Cardiac fibroblast (primary cell): ENCODE results near the gene EPB41L1.
A peak's percentile ranks its signal among the peaks of the same experiment; 100 is the strongest.

ENCODE experiments used
- DNase-seq, 2 donors: peaks; one replicate each; pipeline versions ENCODE4 v3.0.0 to v3.0.0-alpha.2; 2010; ENCODE audit warnings: low read depth in 2 of 2
- H3K4me3 ChIP-seq, 2 donors: replicated peaks in 1 of 2; 1 replicate in 1 of 2; 2 replicates in 1 of 2; pipeline ENCODE4 v1.5.1; 2011; ENCODE audit warnings: low read depth in 2 of 2, low read length in 2 of 2, mild to moderate bottlenecking in 2 of 2, moderate library complexity in 1 of 2
- CTCF ChIP-seq: IDR thresholded peaks from one replicate; pipeline ENCODE4 v1.5.1; 2011; ENCODE audit warnings: low read depth, mild to moderate bottlenecking, low read length, inconsistent platforms

EPB41L1 gene

GRCh38 chr20:36214684-36215256 is 60.2 kb downstream of the EPB41L1 start:
- TF ChIP-seq CTCF, result peak; percentile 64
- H3K4me3 ChIP-seq, result no peak overlapping the region
- DNase-seq, result peak; percentile 49 to 50

- TF ChIP-seq CTCF, result no peak
- H3K4me3 ChIP-seq, result no peak overlapping the region
These were observed 61.2 kb downstream of the EPB41L1 start for GRCh38 chr20:36215778-36216177.

GRCh38 chr20:36216314-36217025 is 61.9 kb downstream of the EPB41L1 start:
- no peak for DNase-seq
- TF ChIP-seq CTCF, result no peak
- no peak overlapping the region for H3K4me3 ChIP-seq

More at GRCh38 chr20:36215778-36216177, 61.2 kb downstream of the EPB41L1 start:
- DNase-seq, result no peak

- no peak overlapping the region for H3K4me3 ChIP-seq
- no peak for TF ChIP-seq CTCF
- no peak for DNase-seq
These were observed 62.7 kb downstream of the EPB41L1 start for GRCh38 chr20:36217226-36217625.

- DNase-seq, result no peak
- no peak overlapping the region for H3K4me3 ChIP-seq
- no peak for TF ChIP-seq CTCF
These were observed 64.0 kb downstream of the EPB41L1 start for GRCh38 chr20:36218380-36219064.

GRCh38 chr20:36219671-36220220 is 65.2 kb downstream of the EPB41L1 start:
- no peak for TF ChIP-seq CTCF
- no peak for DNase-seq

More at GRCh38 chr20:36219671-36220220, 65.2 kb downstream of the EPB41L1 start:
- H3K4me3 ChIP-seq, result no peak overlapping the region
